Osteoblast (primary cell): ENCODE results near the gene MROH8. TPM values are rescaled to one million over a fixed set of nuclear protein-coding genes. Genes with fewer than 3 reads are reported as not detected.

ENCODE experiments used
- DNase-seq: peaks from one replicate; pipeline ENCODE4 v3.0.0; 2011; ENCODE audit warnings: low spot score, mixed read lengths; ENCODE audit not compliant: insufficient read length; ENCODE audit errors: missing footprints
- H2AFZ ChIP-seq: 2 replicates; pipeline ENCODE4 v1.6.0; 2011; ENCODE audit warnings: mild to moderate bottlenecking, low read length
- H3K27ac ChIP-seq: 2 replicates; pipeline ENCODE4 v1.5.1; 2011; ENCODE audit warnings: mild to moderate bottlenecking, low read depth, low read length, moderate library complexity
- H3K27me3 ChIP-seq: 2 replicates; pipeline ENCODE4 v1.6.0; 2012; ENCODE audit warnings: mild to moderate bottlenecking, control low read depth, inconsistent platforms, low read length, moderate library complexity; ENCODE audit not compliant: insufficient read depth
- H3K36me3 ChIP-seq: 2 replicates; pipeline ENCODE4 v1.5.1; 2011; ENCODE audit warnings: mild to moderate bottlenecking, low read length, control low read depth, moderate library complexity; ENCODE audit not compliant: insufficient read depth
- H3K4me1 ChIP-seq: 2 replicates; pipeline ENCODE4 v1.5.1; 2011; ENCODE audit warnings: mild to moderate bottlenecking, low read length, control low read depth, moderate library complexity; ENCODE audit not compliant: insufficient read depth
- H3K4me2 ChIP-seq: 2 replicates; pipeline ENCODE4 v1.6.0; 2011; ENCODE audit warnings: mild to moderate bottlenecking, low read length; ENCODE audit not compliant: insufficient read depth
- H3K4me3 ChIP-seq: fragments of 200-600 bp; sonication (generic); 3 replicates; pipeline ENCODE4 v1.5.1; 2012; ENCODE audit warnings: mild to moderate bottlenecking, low read length, inconsistent platforms; ENCODE audit not compliant: insufficient read depth
- H3K79me2 ChIP-seq: 2 replicates; pipeline ENCODE4 v1.6.0; 2012; ENCODE audit warnings: mild to moderate bottlenecking, low read length, control low read depth, inconsistent platforms; ENCODE audit not compliant: insufficient read depth
- H3K9me3 ChIP-seq: 2 replicates; pipeline ENCODE4 v1.5.1; 2011; ENCODE audit warnings: low read depth, low read length, control low read depth
- H4K20me1 ChIP-seq: 2 replicates; pipeline ENCODE4 v1.6.0; 2012; ENCODE audit warnings: mild to moderate bottlenecking, low read length, control low read depth; ENCODE audit not compliant: insufficient read depth
- CTCF ChIP-seq: IDR thresholded peaks from 2 replicates; pipeline ENCODE4 v1.5.1; 2011; ENCODE audit warnings: mild to moderate bottlenecking, low read depth, low read length, moderate library complexity; ENCODE audit errors: extremely low read depth
- total RNA-seq: library from RNA; depleted of rRNA; stranded (reverse); fragments of >200 nt; gene quantifications from 2 replicates; pipeline ENCODE4 v1.2.3, GENCODE V29; 2012

Gene MROH8
- total RNA-seq, 1 donor = 1.1 TPM

DNA sequence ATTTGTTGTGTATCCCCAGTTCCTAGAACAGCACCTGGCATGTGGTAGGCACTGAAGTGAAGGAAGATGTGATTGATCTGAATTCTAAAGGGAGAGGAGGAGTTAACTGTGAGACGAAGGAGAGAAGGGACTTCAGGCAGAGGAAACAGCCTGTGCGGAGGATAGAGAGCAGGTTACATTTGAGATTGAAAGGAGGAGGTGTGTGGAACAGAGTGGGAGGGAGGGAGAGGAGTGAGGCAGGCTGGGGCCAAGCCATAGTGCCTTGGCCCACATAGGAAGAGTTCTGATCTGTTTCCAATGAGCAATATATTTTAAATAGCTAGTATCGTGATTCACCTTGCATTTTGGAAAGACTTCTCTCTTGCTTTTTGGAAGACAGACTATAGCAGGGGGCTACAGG lies 13.9 kb upstream of the MROH8 start:
- H3K4me3 ChIP-seq = no peak overlapping the region
- no peaks in the 10 kb centered on the region for H3K9me3 ChIP-seq
- no peaks in the 10 kb centered on the region for H3K27me3 ChIP-seq
- no peak overlapping the region for H2AFZ ChIP-seq
- H3K4me1 ChIP-seq = peaks cover 3% of the 10 kb centered on the region
- H3K27ac ChIP-seq = no peak overlapping the region
- H3K36me3 ChIP-seq = peaks cover 15% of the 10 kb centered on the region
- peaks cover 59% of the 10 kb centered on the region for H4K20me1 ChIP-seq
- peaks cover 91% of the 10 kb centered on the region for H3K79me2 ChIP-seq
- TF ChIP-seq CTCF = no peak
- DNase-seq = no peak
- H3K4me2 ChIP-seq = no peak overlapping the region

- Histone ChIP-seq H3K36me3 (peaks cover 10% of the 10 kb centered on the region), H3K4me2 (no peak overlapping the region), H3K9me3 (no peaks in the 10 kb centered on the region), H3K27ac (no peak overlapping the region), H2AFZ (no peak overlapping the region), H3K79me2 (peaks cover 88% of the 10 kb centered on the region), H3K4me1 (peaks cover 3% of the 10 kb centered on the region), H3K27me3 (no peaks in the 10 kb centered on the region), H3K4me3 (no peak overlapping the region), H4K20me1 (peaks cover 58% of the 10 kb centered on the region)
- DNase-seq = peak; percentile 96
- peak; percentile 97 for TF ChIP-seq CTCF
These were observed 12.9 kb upstream of the MROH8 start for GRCh38 chr20:37192137-37192854.

DNA sequence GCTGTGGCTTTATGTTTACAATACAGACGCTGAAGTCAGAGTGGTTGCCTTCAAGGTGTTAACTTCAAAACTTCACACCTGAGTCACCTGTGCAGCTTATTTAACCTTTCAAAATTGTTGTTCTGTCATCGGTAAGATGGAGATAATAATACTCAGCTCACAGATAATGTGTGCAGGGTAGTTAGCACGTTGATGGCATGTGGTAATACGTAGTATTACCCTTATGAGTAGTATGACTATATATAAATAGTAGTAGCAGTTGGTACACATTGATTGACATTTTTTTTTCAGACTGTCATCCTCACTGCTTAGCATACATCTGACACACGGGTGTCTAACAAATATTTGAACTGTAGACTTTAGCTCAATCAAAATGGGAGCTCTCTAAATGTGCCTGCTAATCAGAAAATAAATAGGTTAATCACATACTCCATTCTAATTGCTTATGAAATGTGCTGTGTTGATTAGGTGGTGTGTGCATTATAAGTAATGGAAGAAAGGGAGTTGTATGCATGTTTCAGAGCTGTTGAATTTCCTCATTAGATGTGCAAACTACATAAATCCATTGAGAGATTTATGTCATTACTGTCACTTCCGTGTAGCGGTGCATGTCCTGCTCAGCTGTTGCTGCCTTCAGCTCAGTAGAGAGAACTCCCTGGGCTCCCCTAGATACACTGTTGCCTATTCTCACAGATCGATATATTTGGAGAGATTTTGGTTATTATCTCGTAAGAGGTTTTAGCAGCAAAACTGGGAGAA lies 11.2 kb upstream of the MROH8 start:
- no peak overlapping the region for H3K4me2 ChIP-seq
- H3K79me2 ChIP-seq = peaks cover 89% of the 10 kb centered on the region
- H4K20me1 ChIP-seq = peaks cover 48% of the 10 kb centered on the region
- no peak overlapping the region for H2AFZ ChIP-seq
- no peak overlapping the region for H3K27ac ChIP-seq
- no peaks in the 10 kb centered on the region for H3K27me3 ChIP-seq
- no peak for DNase-seq
- TF ChIP-seq CTCF = no peak
- H3K9me3 ChIP-seq = no peaks in the 10 kb centered on the region
- H3K4me1 ChIP-seq = peaks cover 3% of the 10 kb centered on the region
- no peak overlapping the region for H3K4me3 ChIP-seq
- peaks cover 23% of the 10 kb centered on the region for H3K36me3 ChIP-seq

DNA sequence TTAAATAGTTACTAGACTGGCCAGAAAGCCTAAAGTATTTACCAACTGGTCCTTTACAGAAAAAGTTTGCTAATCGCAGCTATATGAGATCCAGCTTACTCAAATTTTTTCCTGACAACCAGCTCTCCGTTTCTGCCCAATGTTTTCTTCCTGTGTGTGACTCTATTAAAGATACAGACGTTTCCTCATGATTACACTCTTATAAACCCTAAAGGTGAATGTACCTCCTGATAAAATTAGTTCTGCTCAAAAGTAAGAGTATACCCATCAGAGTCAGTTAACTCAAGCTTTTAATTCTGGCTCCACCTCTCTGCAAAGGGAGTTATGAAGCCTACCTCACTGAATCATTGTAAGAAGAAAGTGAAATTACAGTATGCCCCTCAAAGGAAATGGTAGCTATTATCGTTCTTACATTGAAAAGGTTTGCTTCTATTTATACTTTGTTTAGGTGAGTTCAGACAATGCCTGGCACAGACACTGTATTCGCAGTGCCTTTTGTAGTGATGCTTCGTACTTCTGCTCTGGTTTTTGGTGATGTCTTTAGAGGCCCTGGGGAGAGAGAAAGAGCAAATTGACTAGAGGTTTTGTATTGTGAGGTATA lies 10.2 kb upstream of the MROH8 start:
- no peak for DNase-seq
- Histone ChIP-seq H3K79me2 (peaks cover 89% of the 10 kb centered on the region), H4K20me1 (peaks cover 38% of the 10 kb centered on the region), H3K27me3 (no peaks in the 10 kb centered on the region), H3K27ac (no peak overlapping the region), H3K36me3 (peaks cover 33% of the 10 kb centered on the region), H3K4me2 (no peak overlapping the region), H3K4me3 (no peak overlapping the region), H3K4me1 (peaks cover 3% of the 10 kb centered on the region), H3K9me3 (no peaks in the 10 kb centered on the region), H2AFZ (no peak overlapping the region)
- no peak for TF ChIP-seq CTCF
